C1 segment of cervical spinal cord (tissue), 14 donors: ENCODE data around the gene CCDC188.

ENCODE experiments used
- DNase-seq, 14 donors: peaks; one replicate each; lab custom pipeline; 2025; lab: John Stamatoyannopoulos, UW

The CCDC188 gene

GRCh38 chr22:20135806-20136602 is 14.9 kb downstream of the CCDC188 start:
- no peak for DNase-seq

GRCh38 chr22:20135265-20135664 is 15.6 kb downstream of the CCDC188 start:
- DNase-seq = no peak

GRCh38 chr22:20133930-20134549 is 16.8 kb downstream of the CCDC188 start:
- DNase-seq = no peak

- DNase-seq = no peak
Observed at GRCh38 chr22:20132686-20133246, 18.1 kb downstream of the CCDC188 start.

GRCh38 chr22:20131859-20132685 is 18.8 kb downstream of the CCDC188 start:
- peak in 3 of 14 donors; percentile 23 to 57 (median 39) for DNase-seq

GRCh38 chr22:20131597-20131858 is 19.3 kb downstream of the CCDC188 start, which contains the start of gene ZDHHC8:
ZDHHC8 (plus strand) TSS chr22:20131804; CDS start chr22:20131948, 144 bp downstream.
- peak in 6 of 14 donors; percentile 24 to 68 (median 56) for DNase-seq

- peak; percentile 23 to 86 (median 59) for DNase-seq
Observed at GRCh38 chr22:20130731-20131596, 19.9 kb downstream of the CCDC188 start.

- DNase-seq = no peak
Observed at GRCh38 chr22:20130319-20130718, 20.5 kb downstream of the CCDC188 start.

- no peak for DNase-seq
Observed at GRCh38 chr22:20129747-20130014, 21.2 kb downstream of the CCDC188 start.

GRCh38 chr22:20128902-20129746 is 21.7 kb downstream of the CCDC188 start:
- DNase-seq = peak in 3 of 14 donors; percentile 5 to 34 (median 12)

- no peak for DNase-seq
Observed at GRCh38 chr22:20128619-20128901, 22.3 kb downstream of the CCDC188 start.

GRCh38 chr22:20127869-20128618 is 22.8 kb downstream of the CCDC188 start:
- DNase-seq = no peak

- DNase-seq = no peak
Observed at GRCh38 chr22:20127318-20127868, 23.5 kb downstream of the CCDC188 start.

GRCh38 chr22:20126284-20127029 is 24.4 kb downstream of the CCDC188 start:
- no peak for DNase-seq

- no peak for DNase-seq
Observed at GRCh38 chr22:20125201-20126174, 25.4 kb downstream of the CCDC188 start.

- DNase-seq = no peak
Observed at GRCh38 chr22:20124083-20124787, 26.6 kb downstream of the CCDC188 start.
